SK-N-SH treated with all-trans-retinoic acid at 6 μM for 48 hours (cell line): Measurements from ENCODE around the gene GRK5.

ENCODE experiments used
- ATAC-seq: fragments of 200-7000 bp; cut with Tn5 transposase; 3 replicates; pipeline ENCODE4 v1.9.1; 2020; ENCODE audit warnings: mild to moderate bottlenecking, moderate library complexity
- ARNTL ChIP-seq: fragments of 450-650 bp; formaldehyde crosslinking; IDR thresholded peaks from 2 replicates; pipeline ENCODE4 v1.5.0; 2020; ENCODE audit warnings: low read depth, mild to moderate bottlenecking, moderate library complexity, borderline replicate concordance
- CSDC2 ChIP-seq: fragments of 250-450 bp; sonication (Bioruptor Pico); IDR thresholded peaks from 2 replicates; pipeline ENCODE4 v1.5.0; 2020; ENCODE audit warnings: mild to moderate bottlenecking, moderate library complexity
- GLIS3 ChIP-seq: fragments of 250-450 bp; sonication (Bioruptor Pico); IDR thresholded peaks from 2 replicates; pipeline ENCODE4 v1.5.0; 2020; ENCODE audit warnings: mild to moderate bottlenecking, moderate library complexity
- ISL1 ChIP-seq: fragments of 250-450 bp; sonication (Bioruptor Pico); IDR thresholded peaks from 2 replicates; pipeline ENCODE4 v2.1.2; 2022; ENCODE audit warnings: mild to moderate bottlenecking, moderate library complexity
- OSR1 ChIP-seq: fragments of 250-450 bp; sonication (Bioruptor Pico); IDR thresholded peaks from 2 replicates; pipeline ENCODE4 v1.8.0; 2022; ENCODE audit warnings: moderate library complexity, mild to moderate bottlenecking, inconsistent platforms
- PPARA ChIP-seq: fragments of 250-450 bp; sonication (Bioruptor Pico); IDR thresholded peaks from 2 replicates; pipeline ENCODE4 v1.5.0; 2020; ENCODE audit warnings: mild to moderate bottlenecking, borderline replicate concordance
- RARB ChIP-seq: fragments of 250-450 bp; sonication (Bioruptor Pico); IDR thresholded peaks from 2 replicates; pipeline ENCODE4 v1.8.0; 2021; ENCODE audit warnings: mild to moderate bottlenecking, moderate library complexity
- SNAI2 ChIP-seq: fragments of 250-450 bp; sonication (Bioruptor Pico); IDR thresholded peaks from 2 replicates; pipeline ENCODE4 v1.5.0; 2020; ENCODE audit warnings: mild to moderate bottlenecking, moderate library complexity
- TCF4 ChIP-seq: fragments of 250-450 bp; sonication (Bioruptor Pico); IDR thresholded peaks from 2 replicates; pipeline ENCODE4 v1.8.0; 2021; ENCODE audit warnings: mild to moderate bottlenecking, moderate library complexity, borderline replicate concordance
- TOX ChIP-seq: fragments of 250-450 bp; sonication (Bioruptor Pico); IDR thresholded peaks from 2 replicates; pipeline ENCODE4 v1.8.0; 2021; ENCODE audit warnings: mild to moderate bottlenecking, moderate library complexity, borderline replicate concordance
- ZC3H10 ChIP-seq: fragments of 250-450 bp; sonication (Bioruptor Pico); IDR thresholded peaks from 2 replicates; pipeline ENCODE4 v1.5.1; 2021; ENCODE audit warnings: mild to moderate bottlenecking, moderate library complexity
- ZFP3 ChIP-seq: fragments of 250-450 bp; sonication (Bioruptor Pico); IDR thresholded peaks from 2 replicates; pipeline ENCODE4 v1.5.0; 2020; ENCODE audit warnings: mild to moderate bottlenecking, moderate library complexity
- ZFP30 ChIP-seq: fragments of 450-650 bp; formaldehyde crosslinking; IDR thresholded peaks from 2 replicates; pipeline ENCODE4 v1.5.0; 2022; ENCODE audit warnings: mild to moderate bottlenecking, moderate library complexity
- ZNF565 ChIP-seq: fragments of 450-650 bp; formaldehyde crosslinking; conservative IDR thresholded peaks from 2 replicates; pipeline ENCODE4 v1.5.0; 2020; ENCODE audit warnings: low read depth, mild to moderate bottlenecking, moderate library complexity
- ZNF70 ChIP-seq: fragments of 450-650 bp; formaldehyde crosslinking; IDR thresholded peaks from 2 replicates; pipeline ENCODE4 v1.5.0; 2020; ENCODE audit warnings: mild to moderate bottlenecking, moderate library complexity
- ZNF8 ChIP-seq: fragments of 450-650 bp; formaldehyde crosslinking; IDR thresholded peaks from 2 replicates; pipeline ENCODE4 v1.5.0; 2020; ENCODE audit warnings: mild to moderate bottlenecking, moderate library complexity
- TF ChIP-seq, protein P1 (sequence below): fragments of 250-450 bp; sonication (Bioruptor Pico); IDR thresholded peaks from 2 replicates; pipeline ENCODE4 v1.5.0; 2020; ENCODE audit warnings: mild to moderate bottlenecking, moderate library complexity
- TF ChIP-seq, protein P2 (sequence below): fragments of 250-450 bp; sonication (Bioruptor Pico); IDR thresholded peaks from 2 replicates; pipeline ENCODE4 v1.8.0; 2020; ENCODE audit warnings: mild to moderate bottlenecking, moderate library complexity, borderline replicate concordance
- TF ChIP-seq, protein P3 (sequence below): fragments of 250-450 bp; sonication (Bioruptor Pico); IDR thresholded peaks from 2 replicates; pipeline ENCODE4 v1.5.1; 2021; ENCODE audit warnings: mild to moderate bottlenecking, moderate library complexity
- TF ChIP-seq, protein P4 (sequence below): fragments of 250-450 bp; sonication (Bioruptor Pico); IDR thresholded peaks from 2 replicates; pipeline ENCODE4 v1.5.1; 2020; ENCODE audit warnings: low read depth, mild to moderate bottlenecking, moderate library complexity

Gene GRK5

DNA sequence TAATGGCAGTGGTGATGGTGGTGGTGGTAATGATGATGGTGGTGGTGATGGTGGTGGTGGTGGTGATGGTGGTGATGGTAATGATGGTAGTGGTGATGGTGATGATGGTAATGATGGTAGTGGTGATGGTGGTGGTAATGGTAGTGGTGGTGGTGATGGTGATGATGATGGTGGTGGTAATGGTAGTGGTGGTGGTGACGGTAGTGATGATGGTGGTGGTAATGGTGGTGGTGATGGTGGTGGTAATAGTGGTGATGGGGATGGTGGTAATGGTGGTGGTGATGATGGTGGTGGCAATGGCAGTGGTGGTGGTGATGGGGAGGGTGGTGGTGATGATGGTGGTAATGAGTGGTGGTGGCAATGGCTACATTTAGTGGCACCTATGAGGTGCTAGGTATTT is 105.7 kb downstream of the GRK5 start (continued):
- TF ChIP-seq, protein P1, sequence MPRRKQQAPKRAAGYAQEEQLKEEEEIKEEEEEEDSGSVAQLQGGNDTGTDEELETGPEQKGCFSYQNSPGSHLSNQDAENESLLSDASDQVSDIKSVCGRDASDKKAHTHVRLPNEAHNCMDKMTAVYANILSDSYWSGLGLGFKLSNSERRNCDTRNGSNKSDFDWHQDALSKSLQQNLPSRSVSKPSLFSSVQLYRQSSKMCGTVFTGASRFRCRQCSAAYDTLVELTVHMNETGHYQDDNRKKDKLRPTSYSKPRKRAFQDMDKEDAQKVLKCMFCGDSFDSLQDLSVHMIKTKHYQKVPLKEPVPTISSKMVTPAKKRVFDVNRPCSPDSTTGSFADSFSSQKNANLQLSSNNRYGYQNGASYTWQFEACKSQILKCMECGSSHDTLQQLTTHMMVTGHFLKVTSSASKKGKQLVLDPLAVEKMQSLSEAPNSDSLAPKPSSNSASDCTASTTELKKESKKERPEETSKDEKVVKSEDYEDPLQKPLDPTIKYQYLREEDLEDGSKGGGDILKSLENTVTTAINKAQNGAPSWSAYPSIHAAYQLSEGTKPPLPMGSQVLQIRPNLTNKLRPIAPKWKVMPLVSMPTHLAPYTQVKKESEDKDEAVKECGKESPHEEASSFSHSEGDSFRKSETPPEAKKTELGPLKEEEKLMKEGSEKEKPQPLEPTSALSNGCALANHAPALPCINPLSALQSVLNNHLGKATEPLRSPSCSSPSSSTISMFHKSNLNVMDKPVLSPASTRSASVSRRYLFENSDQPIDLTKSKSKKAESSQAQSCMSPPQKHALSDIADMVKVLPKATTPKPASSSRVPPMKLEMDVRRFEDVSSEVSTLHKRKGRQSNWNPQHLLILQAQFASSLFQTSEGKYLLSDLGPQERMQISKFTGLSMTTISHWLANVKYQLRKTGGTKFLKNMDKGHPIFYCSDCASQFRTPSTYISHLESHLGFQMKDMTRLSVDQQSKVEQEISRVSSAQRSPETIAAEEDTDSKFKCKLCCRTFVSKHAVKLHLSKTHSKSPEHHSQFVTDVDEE (CRISPR knock-in tag) = no peak
- no peak for TF ChIP-seq CSDC2 (CRISPR knock-in tag)
- TF ChIP-seq, protein P2, sequence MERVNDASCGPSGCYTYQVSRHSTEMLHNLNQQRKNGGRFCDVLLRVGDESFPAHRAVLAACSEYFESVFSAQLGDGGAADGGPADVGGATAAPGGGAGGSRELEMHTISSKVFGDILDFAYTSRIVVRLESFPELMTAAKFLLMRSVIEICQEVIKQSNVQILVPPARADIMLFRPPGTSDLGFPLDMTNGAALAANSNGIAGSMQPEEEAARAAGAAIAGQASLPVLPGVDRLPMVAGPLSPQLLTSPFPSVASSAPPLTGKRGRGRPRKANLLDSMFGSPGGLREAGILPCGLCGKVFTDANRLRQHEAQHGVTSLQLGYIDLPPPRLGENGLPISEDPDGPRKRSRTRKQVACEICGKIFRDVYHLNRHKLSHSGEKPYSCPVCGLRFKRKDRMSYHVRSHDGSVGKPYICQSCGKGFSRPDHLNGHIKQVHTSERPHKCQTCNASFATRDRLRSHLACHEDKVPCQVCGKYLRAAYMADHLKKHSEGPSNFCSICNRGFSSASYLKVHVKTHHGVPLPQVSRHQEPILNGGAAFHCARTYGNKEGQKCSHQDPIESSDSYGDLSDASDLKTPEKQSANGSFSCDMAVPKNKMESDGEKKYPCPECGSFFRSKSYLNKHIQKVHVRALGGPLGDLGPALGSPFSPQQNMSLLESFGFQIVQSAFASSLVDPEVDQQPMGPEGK = no peak
- no peak for TF ChIP-seq ARNTL (CRISPR knock-in tag)
- TF ChIP-seq, all 23 proteins: peak for 0

DNA sequence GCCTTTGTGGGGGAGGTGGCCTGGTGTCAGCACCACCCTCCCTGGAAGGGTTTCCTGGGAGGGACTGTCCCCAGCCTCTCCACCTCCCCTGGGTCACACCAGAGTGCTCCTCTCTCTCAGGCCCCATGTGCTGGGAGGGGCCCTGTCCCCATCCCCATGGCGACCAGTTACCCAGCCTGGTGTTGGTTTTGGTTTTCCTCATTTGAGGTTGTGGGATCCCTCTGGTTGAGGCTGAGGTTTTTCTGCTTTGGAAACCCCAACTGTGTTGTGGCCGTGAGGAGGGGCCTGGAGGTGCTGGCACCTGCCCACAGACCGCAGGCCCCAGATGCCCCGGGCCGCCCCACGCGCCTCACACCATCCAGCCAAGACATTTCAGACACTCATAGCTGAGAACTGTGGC is 106.3 kb downstream of the GRK5 start:
- TF ChIP-seq TOX (CRISPR knock-in tag) = no peak
- TF ChIP-seq ZFP30 (CRISPR knock-in tag) = no peak
- no peak for TF ChIP-seq OSR1 (CRISPR knock-in tag)
- no peak for TF ChIP-seq ISL1
- TF ChIP-seq ZNF8 = no peak
- no peak for TF ChIP-seq ZNF565 (CRISPR knock-in tag)
- TF ChIP-seq ZFP3 (CRISPR knock-in tag) = no peak
- TF ChIP-seq ARNTL (CRISPR knock-in tag) = no peak
- no peak for TF ChIP-seq CSDC2 (CRISPR knock-in tag)
- no peak for TF ChIP-seq ZC3H10 (CRISPR knock-in tag)
- TF ChIP-seq, protein P2 = no peak
- TF ChIP-seq, all 23 proteins: peak for 0
- no peak for ATAC-seq

DNA sequence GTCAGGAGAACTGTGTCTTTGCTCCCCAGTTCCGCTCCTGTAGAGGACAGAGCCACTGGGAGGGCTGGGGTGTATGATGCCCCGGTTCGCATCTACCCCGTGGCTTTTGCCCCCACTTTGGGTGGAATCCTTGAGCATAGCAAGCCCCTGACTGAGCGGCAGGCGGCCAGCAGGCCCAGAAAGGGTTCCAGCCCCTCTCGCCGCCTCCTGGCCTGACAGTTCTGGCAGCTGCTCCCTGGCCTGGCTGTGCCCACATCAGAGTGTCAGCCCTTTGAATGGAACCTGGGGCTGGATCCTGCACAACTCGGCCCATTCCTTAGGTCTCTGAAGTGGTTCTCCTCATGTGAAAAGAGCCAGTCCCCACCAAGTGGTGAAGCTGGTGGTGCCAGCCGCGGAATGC is 106.7 kb downstream of the GRK5 start:
- TF ChIP-seq OSR1 (CRISPR knock-in tag) (no peak), RARB (CRISPR knock-in tag) (no peak), TCF4 (CRISPR knock-in tag) (no peak), ZFP30 (CRISPR knock-in tag) (no peak), ZNF565 (CRISPR knock-in tag) (no peak), PPARA (CRISPR knock-in tag) (no peak), ZNF8 (no peak)
- TF ChIP-seq, protein P3, sequence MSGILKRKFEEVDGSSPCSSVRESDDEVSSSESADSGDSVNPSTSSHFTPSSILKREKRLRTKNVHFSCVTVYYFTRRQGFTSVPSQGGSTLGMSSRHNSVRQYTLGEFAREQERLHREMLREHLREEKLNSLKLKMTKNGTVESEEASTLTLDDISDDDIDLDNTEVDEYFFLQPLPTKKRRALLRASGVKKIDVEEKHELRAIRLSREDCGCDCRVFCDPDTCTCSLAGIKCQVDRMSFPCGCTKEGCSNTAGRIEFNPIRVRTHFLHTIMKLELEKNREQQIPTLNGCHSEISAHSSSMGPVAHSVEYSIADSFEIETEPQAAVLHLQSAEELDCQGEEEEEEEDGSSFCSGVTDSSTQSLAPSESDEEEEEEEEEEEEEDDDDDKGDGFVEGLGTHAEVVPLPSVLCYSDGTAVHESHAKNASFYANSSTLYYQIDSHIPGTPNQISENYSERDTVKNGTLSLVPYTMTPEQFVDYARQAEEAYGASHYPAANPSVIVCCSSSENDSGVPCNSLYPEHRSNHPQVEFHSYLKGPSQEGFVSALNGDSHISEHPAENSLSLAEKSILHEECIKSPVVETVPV = no peak
- TF ChIP-seq, all 23 proteins: peak for 0
- no peak for ATAC-seq

DNA sequence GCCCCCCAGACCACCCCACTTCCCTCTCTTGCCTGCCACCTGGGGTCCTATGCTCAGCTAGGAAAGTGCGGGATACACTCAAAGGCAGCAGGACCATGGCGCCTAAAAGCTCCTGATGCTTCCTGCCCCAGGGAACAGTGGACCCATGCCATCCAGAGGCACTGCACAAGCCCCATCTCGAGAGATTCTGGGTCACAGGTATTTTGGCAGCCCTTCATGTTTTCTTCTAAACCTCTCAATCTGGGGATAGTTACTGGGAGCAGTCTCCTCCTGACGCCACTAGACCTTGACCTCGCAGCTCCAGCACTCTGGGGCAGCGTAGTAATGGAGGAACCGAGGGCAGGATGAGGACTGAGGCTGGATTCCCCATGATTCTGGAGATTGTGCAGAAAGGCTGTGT is 107.1 kb downstream of the GRK5 start:
- no peak for ATAC-seq
- TF ChIP-seq SNAI2 (CRISPR knock-in tag) = no peak
- TF ChIP-seq, protein P3 = no peak
- no peak for TF ChIP-seq ZNF70
- no peak for TF ChIP-seq ZC3H10 (CRISPR knock-in tag)
- TF ChIP-seq ZNF8 = no peak
- no peak for TF ChIP-seq CSDC2 (CRISPR knock-in tag)
- no peak for TF ChIP-seq GLIS3 (CRISPR knock-in tag)
- TF ChIP-seq, protein P4, sequence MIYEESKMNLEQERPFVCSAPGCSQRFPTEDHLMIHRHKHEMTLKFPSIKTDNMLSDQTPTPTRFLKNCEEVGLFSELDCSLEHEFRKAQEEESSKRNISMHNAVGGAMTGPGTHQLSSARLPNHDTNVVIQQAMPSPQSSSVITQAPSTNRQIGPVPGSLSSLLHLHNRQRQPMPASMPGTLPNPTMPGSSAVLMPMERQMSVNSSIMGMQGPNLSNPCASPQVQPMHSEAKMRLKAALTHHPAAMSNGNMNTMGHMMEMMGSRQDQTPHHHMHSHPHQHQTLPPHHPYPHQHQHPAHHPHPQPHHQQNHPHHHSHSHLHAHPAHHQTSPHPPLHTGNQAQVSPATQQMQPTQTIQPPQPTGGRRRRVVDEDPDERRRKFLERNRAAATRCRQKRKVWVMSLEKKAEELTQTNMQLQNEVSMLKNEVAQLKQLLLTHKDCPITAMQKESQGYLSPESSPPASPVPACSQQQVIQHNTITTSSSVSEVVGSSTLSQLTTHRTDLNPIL = no peak
- TF ChIP-seq, protein P2 = no peak
- no peak for TF ChIP-seq TCF4 (CRISPR knock-in tag)
- TF ChIP-seq ZFP30 (CRISPR knock-in tag) = no peak
- no peak for TF ChIP-seq ZFP3 (CRISPR knock-in tag)
